Breast epithelium (tissue), 3 donors: Measurements from ENCODE around the gene WIPF1.

Source experiments
- POLR2A ChIP-seq: fragments of 450-650 bp; IDR thresholded peaks from one replicate; pipeline ENCODE4 v1.6.1; 2016; ENCODE audit warnings: antibody characterized with exemption, mild to moderate bottlenecking, moderate library complexity
- TF ChIP-seq, protein P1 (sequence below), 3 donors: fragments of 450-650 bp; IDR thresholded peaks; one replicate each; pipeline ENCODE4 v1.5.1; 2016 to 2017; ENCODE audit warnings: antibody characterized with exemption in 3 of 3, mild to moderate bottlenecking in 3 of 3, moderate library complexity in 3 of 3

DNA sequence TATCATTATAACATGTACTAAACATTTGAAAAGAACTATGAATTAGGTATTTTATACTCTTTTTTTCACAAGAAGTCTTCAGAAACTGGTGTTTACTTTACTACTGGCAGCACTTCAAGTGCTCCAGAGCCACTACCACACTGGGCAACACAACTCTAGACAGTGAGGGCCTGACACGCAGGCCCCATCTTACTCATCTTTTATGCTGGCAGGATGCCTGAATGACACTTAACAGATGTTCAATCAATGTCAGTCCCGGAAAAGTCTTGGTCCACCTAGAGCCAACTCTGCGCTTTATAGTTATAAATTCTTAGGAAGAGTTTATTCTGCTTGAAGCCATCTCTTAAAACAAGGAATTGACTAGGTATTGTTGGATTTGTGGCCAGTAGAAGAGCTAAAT lies 8.7 kb upstream of the WIPF1 start:
- TF ChIP-seq, protein P1, sequence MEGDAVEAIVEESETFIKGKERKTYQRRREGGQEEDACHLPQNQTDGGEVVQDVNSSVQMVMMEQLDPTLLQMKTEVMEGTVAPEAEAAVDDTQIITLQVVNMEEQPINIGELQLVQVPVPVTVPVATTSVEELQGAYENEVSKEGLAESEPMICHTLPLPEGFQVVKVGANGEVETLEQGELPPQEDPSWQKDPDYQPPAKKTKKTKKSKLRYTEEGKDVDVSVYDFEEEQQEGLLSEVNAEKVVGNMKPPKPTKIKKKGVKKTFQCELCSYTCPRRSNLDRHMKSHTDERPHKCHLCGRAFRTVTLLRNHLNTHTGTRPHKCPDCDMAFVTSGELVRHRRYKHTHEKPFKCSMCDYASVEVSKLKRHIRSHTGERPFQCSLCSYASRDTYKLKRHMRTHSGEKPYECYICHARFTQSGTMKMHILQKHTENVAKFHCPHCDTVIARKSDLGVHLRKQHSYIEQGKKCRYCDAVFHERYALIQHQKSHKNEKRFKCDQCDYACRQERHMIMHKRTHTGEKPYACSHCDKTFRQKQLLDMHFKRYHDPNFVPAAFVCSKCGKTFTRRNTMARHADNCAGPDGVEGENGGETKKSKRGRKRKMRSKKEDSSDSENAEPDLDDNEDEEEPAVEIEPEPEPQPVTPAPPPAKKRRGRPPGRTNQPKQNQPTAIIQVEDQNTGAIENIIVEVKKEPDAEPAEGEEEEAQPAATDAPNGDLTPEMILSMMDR (IDR thresholded peaks at IDR 0.05), result no peak
- no peak for TF ChIP-seq POLR2A
